GM10266 (cell line): ENCODE data around the gene MGLL.
A peak's percentile ranks its signal among the peaks of the same experiment; 100 is the strongest.

Source experiments
- DNase-seq: peaks from one replicate; pipeline ENCODE4 v3.0.0; 2012; ENCODE audit errors: extremely low spot score
- CTCF ChIP-seq: IDR thresholded peaks from 2 replicates; pipeline ENCODE4 v1.5.1; 2012; ENCODE audit warnings: mild to moderate bottlenecking, low read depth; ENCODE audit not compliant: control insufficient read depth, insufficient read depth; ENCODE audit errors: missing control alignments

MGLL gene

GRCh38 chr3:127763337-127763736 lies 59.0 kb downstream of the MGLL start:
- DNase-seq, result no peak
- no peak for TF ChIP-seq CTCF

GRCh38 chr3:127762787-127763105 lies 59.6 kb downstream of the MGLL start:
- DNase-seq, result no peak
- no peak for TF ChIP-seq CTCF

GRCh38 chr3:127762077-127762786 lies 60.1 kb downstream of the MGLL start:
- no peak for TF ChIP-seq CTCF
- peak; percentile 40 for DNase-seq

GRCh38 chr3:127761441-127761801 lies 60.9 kb downstream of the MGLL start:
- TF ChIP-seq CTCF, result no peak
- DNase-seq, result no peak

DNA sequence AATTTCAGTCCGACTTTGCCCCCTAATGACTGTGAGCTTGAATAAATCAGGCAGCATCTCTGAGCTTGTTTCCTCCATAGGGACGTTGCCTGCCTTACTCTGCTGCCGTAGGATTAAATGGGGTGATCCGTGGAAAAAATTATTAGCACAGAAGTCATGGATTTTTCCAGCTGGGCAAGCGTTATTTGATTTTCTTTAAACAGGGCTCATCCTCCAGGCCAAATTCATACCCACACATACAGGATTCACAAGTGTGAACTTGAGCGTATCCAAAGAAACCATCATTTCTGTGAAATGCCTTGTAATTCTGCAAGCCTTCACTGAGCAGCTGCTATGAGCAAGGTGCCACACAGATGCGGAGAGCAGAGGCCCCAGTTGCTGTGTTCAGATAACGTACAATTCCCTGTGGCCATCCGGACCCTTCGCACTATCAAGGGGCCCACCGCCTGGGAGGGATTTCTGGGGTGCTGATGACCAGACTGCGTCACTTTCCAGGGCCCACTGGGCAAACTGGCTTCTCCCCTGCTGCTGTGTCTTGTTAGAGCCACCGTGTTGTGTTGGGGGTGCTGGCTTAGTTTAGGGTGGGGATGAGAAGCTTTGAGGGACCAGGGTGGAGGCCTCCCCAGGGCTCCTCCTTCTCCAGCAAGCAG lies 61.4 kb downstream of the MGLL start:
- TF ChIP-seq CTCF, result no peak
- DNase-seq, result no peak

DNA sequence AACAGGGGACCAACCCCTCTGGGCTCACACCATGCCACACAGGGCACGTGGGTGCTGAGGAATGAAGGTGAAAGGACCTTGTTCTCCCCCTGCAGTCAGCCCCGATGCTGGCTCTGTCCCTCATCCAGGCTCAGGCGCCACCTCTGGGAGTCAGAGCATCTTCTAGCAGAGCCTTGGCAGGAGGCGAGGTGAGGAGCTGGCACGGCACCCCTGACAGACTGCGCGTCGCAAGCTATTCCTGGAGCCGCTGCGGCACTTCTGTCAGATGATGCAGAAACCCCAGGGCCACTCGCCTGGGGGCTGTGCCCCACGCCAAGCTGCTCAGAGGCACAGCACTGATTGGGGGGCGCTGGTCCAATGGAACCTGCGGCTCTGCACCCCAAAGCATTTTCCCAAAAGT lies 62.0 kb downstream of the MGLL start:
- no peak for TF ChIP-seq CTCF
- no peak for DNase-seq

- no peak for DNase-seq
- TF ChIP-seq CTCF, result no peak
Measured at GRCh38 chr3:127759826-127760225, 62.5 kb downstream of the MGLL start.
